ENCODE data around the gene CCDC24.

CCDC24 gene

GRCh38 chr1:43981135-43981491, 10.3 kb upstream of the CCDC24 start:
- no peak for DNase-seq

- no peak for DNase-seq
Observed at GRCh38 chr1:43981636-43982035, 9.8 kb upstream of the CCDC24 start.

- DNase-seq = no peak
Observed at GRCh38 chr1:43982241-43982640, 9.2 kb upstream of the CCDC24 start.

- no peak for DNase-seq
Observed at GRCh38 chr1:43982808-43983207, 8.6 kb upstream of the CCDC24 start.

- no peak for DNase-seq
Observed at GRCh38 chr1:43983253-43983899, 8.0 kb upstream of the CCDC24 start.

- no peak for DNase-seq
Observed at GRCh38 chr1:43984855-43985254, 6.5 kb upstream of the CCDC24 start.

GRCh38 chr1:43985984-43986595, 5.3 kb upstream of the CCDC24 start:
- DNase-seq = no peak

- no peak for DNase-seq
Observed at GRCh38 chr1:43986712-43987111, 4.7 kb upstream of the CCDC24 start.

GRCh38 chr1:43987159-43987902, 4.1 kb upstream of the CCDC24 start:
- DNase-seq = no peak

- DNase-seq = no peak
Observed at GRCh38 chr1:43990271-43991199, 864 bp upstream of the CCDC24 start.

GRCh38 chr1:43991200-43991475, 261 bp upstream of the CCDC24 start:
- no peak for DNase-seq

GRCh38 chr1:43992232-43992995, 1.0 kb downstream of the CCDC24 start:
- no peak for DNase-seq

GRCh38 chr1:43993206-43993914, 2.0 kb downstream of the CCDC24 start:
- no peak for DNase-seq

- no peak for DNase-seq
Observed at GRCh38 chr1:43994071-43994470, 2.7 kb downstream of the CCDC24 start.

GRCh38 chr1:43994794-43995790, 3.7 kb downstream of the CCDC24 start:
- DNase-seq = no peak

- no peak for DNase-seq
Observed at GRCh38 chr1:43995984-43996732, 4.8 kb downstream of the CCDC24 start.

- DNase-seq = no peak
Observed at GRCh38 chr1:43996733-43997115, 5.3 kb downstream of the CCDC24 start.

GRCh38 chr1:43997295-43997999, 6.0 kb downstream of the CCDC24 start:
- no peak for DNase-seq

GRCh38 chr1:43998000-43998378, 6.6 kb downstream of the CCDC24 start:
- DNase-seq = no peak

Data from activated gamma-delta T cell treated with Interleukin-2 at 50 U/mL for 16 hours (primary cell).